ENCODE data around the gene GTPBP10.

- TF ChIP-seq POLR2A (IDR thresholded peaks at IDR 0.05): no peak
- no peak for TF ChIP-seq CTCF (IDR thresholded peaks at IDR 0.05)
Observed at GRCh38 chr7:90413185-90413528, 66.6 kb downstream of the GTPBP10 start.

Measured in uterus (tissue), 2 donors.